Body of pancreas (tissue), 4 donors: ENCODE measurements around the gene PBX1.

Source experiments
- CTCF ChIP-seq, 7 experiments: fragments of 450-650 bp in 4 of 7; fragments of 200-600 bp in 3 of 7; sonication (generic) in 3 of 7; IDR thresholded peaks; one replicate each; pipeline ENCODE4 v1.5.1; 2016 to 2019; ENCODE audit warnings: antibody characterized with exemption in 7 of 7
- POLR2A ChIP-seq, 3 donors: fragments of 450-650 bp; IDR thresholded peaks; one replicate each; pipeline ENCODE4 v1.6.1; 2016; ENCODE audit warnings: antibody characterized with exemption in 3 of 3, mild to moderate bottlenecking in 2 of 3

DNA sequence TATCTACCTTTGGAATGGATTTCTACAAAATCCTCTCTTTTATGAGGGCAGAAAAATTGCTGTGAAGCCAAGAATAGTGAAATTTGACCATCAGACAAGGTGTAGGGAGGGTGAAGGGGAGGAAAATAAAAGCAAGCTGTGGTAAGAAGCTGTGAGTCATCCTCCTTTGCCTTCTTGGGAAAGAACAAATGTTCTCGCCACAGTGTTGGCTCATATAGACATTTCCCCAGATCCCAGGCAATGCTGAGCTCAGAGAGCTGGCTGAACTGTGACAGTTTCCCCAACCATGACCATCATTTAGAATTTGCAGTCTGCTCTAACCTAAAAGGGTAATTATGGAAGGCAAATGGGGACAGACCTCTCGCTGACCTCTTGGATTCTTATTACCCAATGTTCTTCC is 235.4 kb downstream of the PBX1 start:
- no peak for TF ChIP-seq CTCF (IDR thresholded peaks at IDR 0.05)
- TF ChIP-seq POLR2A (IDR thresholded peaks at IDR 0.05), result no peak
